Neuronal stem cell (in vitro differentiated cells): ENCODE results near the gene HMX1.

ENCODE experiments used
- DNase-seq: peaks from one replicate; pipeline ENCODE4 v3.0.0-alpha.2; 2013; ENCODE audit warnings: low spot score
- H2AFZ ChIP-seq: one replicate; pipeline ENCODE4 v1.6.1; 2013; ENCODE audit warnings: mild to moderate bottlenecking, low read length, inconsistent platforms
- H2AK5ac ChIP-seq: 2 replicates; pipeline ENCODE4 v1.6.1; 2013; ENCODE audit warnings: low read depth, mild to moderate bottlenecking, inconsistent platforms, low read length, moderate library complexity, mixed read lengths
- H2BK120ac ChIP-seq: 2 replicates; pipeline ENCODE4 v1.6.1; 2013; ENCODE audit warnings: low read depth, mild to moderate bottlenecking, inconsistent platforms, low read length, moderate library complexity, mixed read lengths
- H2BK12ac ChIP-seq: one replicate; pipeline ENCODE4 v1.6.1; 2013; ENCODE audit warnings: low read length, inconsistent platforms
- H2BK15ac ChIP-seq: 2 replicates; pipeline ENCODE4 v1.6.1; 2013; ENCODE audit warnings: mild to moderate bottlenecking, low read length, inconsistent platforms, mixed read lengths
- H2BK5ac ChIP-seq: one replicate; pipeline ENCODE4 v1.6.1; 2013; ENCODE audit warnings: inconsistent platforms, mild to moderate bottlenecking, low read length, moderate library complexity
- H3K14ac ChIP-seq: one replicate; pipeline ENCODE4 v1.6.1; 2013; ENCODE audit warnings: low read length, inconsistent platforms
- H3K18ac ChIP-seq: 2 replicates; pipeline ENCODE4 v1.6.1; 2013; ENCODE audit warnings: low read length, inconsistent platforms
- H3K23ac ChIP-seq: 2 replicates; pipeline ENCODE4 v1.6.1; 2013; ENCODE audit warnings: low read depth, mild to moderate bottlenecking, mixed read lengths, low read length, inconsistent platforms; ENCODE audit not compliant: poor library complexity
- H3K27ac ChIP-seq: replicated peaks from 3 replicates; pipeline ENCODE4 v1.5.1; 2013; ENCODE audit warnings: low read length, inconsistent platforms
- H3K27me3 ChIP-seq, 3 experiments: 2 replicates each; pipeline ENCODE4 v1.6.1; 2013; ENCODE audit warnings: low read length in 3 of 3, mild to moderate bottlenecking in 2 of 3, inconsistent platforms in 1 of 3, low read depth in 1 of 3, mixed read lengths in 1 of 3, moderate library complexity in 1 of 3; ENCODE audit not compliant: control insufficient read depth in 3 of 3, insufficient read depth in 3 of 3
- H3K36me3 ChIP-seq, 2 donors: replicated peaks in 1 of 2; 2 replicates each; pipeline ENCODE4 v1.6.1; 2013; ENCODE audit warnings: low read length in 2 of 2; ENCODE audit not compliant: control insufficient read depth in 2 of 2, insufficient read depth in 2 of 2
- H3K4ac ChIP-seq: 2 replicates; pipeline ENCODE4 v1.6.1; 2013; ENCODE audit warnings: inconsistent platforms, mild to moderate bottlenecking, low read length, moderate library complexity
- H3K4me1 ChIP-seq, 2 donors: 1 replicate in 1 of 2; 2 replicates in 1 of 2; pipeline ENCODE4 v1.6.1; 2013; ENCODE audit warnings: low read length in 2 of 2, low read depth in 1 of 2; ENCODE audit not compliant: control insufficient read depth in 2 of 2, insufficient read depth in 1 of 2
- H3K4me2 ChIP-seq: one replicate; pipeline ENCODE4 v1.6.1; 2013; ENCODE audit warnings: mild to moderate bottlenecking, low read length, inconsistent platforms; ENCODE audit not compliant: insufficient read depth, poor library complexity, severe bottlenecking
- H3K4me3 ChIP-seq, 2 donors: 2 replicates each; pipeline ENCODE4 v1.5.1; 2013; ENCODE audit warnings: low read length in 2 of 2, mild to moderate bottlenecking in 2 of 2, inconsistent platforms in 1 of 2, moderate library complexity in 1 of 2
- H3K79me1 ChIP-seq: one replicate; pipeline ENCODE4 v1.6.1; 2013; ENCODE audit warnings: low read depth, mild to moderate bottlenecking, inconsistent platforms, low read length, moderate library complexity
- H3K9ac ChIP-seq: one replicate; pipeline ENCODE4 v1.6.1; 2013; ENCODE audit warnings: mild to moderate bottlenecking, low read depth, low read length, inconsistent platforms; ENCODE audit not compliant: poor library complexity
- H3K9me3 ChIP-seq, 2 donors: replicated peaks in 1 of 2; 2 replicates each; pipeline versions ENCODE3 to v1.6.1; 2013; ENCODE audit warnings: low read length in 2 of 2, mild to moderate bottlenecking in 2 of 2, inconsistent platforms in 1 of 2, low read depth in 1 of 2, mixed read lengths in 1 of 2, moderate library complexity in 1 of 2; ENCODE audit not compliant: control insufficient read depth in 2 of 2, insufficient read depth in 1 of 2
- H4K8ac ChIP-seq: one replicate; pipeline ENCODE4 v1.6.1; 2013; ENCODE audit warnings: low read depth, mild to moderate bottlenecking, inconsistent platforms, low read length, moderate library complexity
- H4K91ac ChIP-seq: one replicate; pipeline ENCODE4 v1.6.1; 2013; ENCODE audit warnings: low read length, low read depth, mild to moderate bottlenecking, inconsistent platforms; ENCODE audit not compliant: poor library complexity
- WGBS, 2 donors: extraction: QIAGEN DNeasy Blood & Tissue Kit; methylation state at CpG; one replicate each; pipeline ENCODE4 v1.1.7; 2013; ENCODE audit warnings: missing lambda C conversion rate in 2 of 2, mixed read lengths in 1 of 2; ENCODE audit not compliant: insufficient read length in 2 of 2, insufficient replicate concordance in 1 of 2; ENCODE audit errors: extremely low coverage in 2 of 2; 5-methylcytosine and 5-hydroxymethylcytosine counted together

Gene HMX1

DNA sequence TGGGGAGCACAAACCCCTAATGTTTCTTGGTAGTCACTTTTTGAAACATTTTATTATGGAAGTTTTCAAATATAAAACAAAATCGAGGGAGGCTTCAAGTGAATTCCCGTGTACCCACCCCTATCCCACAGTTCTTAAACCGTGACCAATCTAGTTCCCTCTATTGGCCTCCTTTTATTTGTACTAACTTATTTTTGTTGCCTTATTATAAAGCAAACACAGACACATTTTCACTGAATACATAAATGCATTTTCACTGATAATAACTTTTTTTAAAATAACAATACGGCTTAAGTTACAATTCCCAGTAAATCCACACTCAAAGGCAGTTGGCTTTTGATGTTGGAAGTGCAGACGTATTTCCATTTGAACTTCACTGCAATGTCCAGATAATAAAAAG lies 9.3 kb downstream of the HMX1 start:
- no peak overlapping the region for H4K8ac ChIP-seq
- H2AK5ac ChIP-seq = no peak overlapping the region
- H3K23ac ChIP-seq = no peak overlapping the region
- no peak overlapping the region for H2BK5ac ChIP-seq
- DNase-seq = no peak
- no peak overlapping the region for H3K4ac ChIP-seq
- no peak overlapping the region for H2BK15ac ChIP-seq
- no peak overlapping the region for H3K9ac ChIP-seq
- H3K18ac ChIP-seq = no peak overlapping the region
- no peak overlapping the region for H2AFZ ChIP-seq
- H2BK12ac ChIP-seq = no peak overlapping the region
- no peak overlapping the region for H4K91ac ChIP-seq
- H3K79me1 ChIP-seq = no peaks in the 10 kb centered on the region
- H3K36me3 ChIP-seq = no peaks in the 10 kb centered on the region
- H2BK120ac ChIP-seq = no peak overlapping the region
- no peak overlapping the region for H3K27ac ChIP-seq
- no peak overlapping the region for H3K4me3 ChIP-seq
- no CpG with 5 or more reads among the region's 5 CpGs for WGBS, 2 donors
- peaks cover 0 to 1% of the 10 kb centered on the region in 2 donors for H3K4me1 ChIP-seq
- H3K27me3 ChIP-seq = peaks cover 92 to 99% (median 99%) of the 10 kb centered on the region in 3 experiments
- H3K9me3 ChIP-seq = no peaks in the 10 kb centered on the region
- H3K4me2 ChIP-seq = no peak overlapping the region
- no peak overlapping the region for H3K14ac ChIP-seq

DNA sequence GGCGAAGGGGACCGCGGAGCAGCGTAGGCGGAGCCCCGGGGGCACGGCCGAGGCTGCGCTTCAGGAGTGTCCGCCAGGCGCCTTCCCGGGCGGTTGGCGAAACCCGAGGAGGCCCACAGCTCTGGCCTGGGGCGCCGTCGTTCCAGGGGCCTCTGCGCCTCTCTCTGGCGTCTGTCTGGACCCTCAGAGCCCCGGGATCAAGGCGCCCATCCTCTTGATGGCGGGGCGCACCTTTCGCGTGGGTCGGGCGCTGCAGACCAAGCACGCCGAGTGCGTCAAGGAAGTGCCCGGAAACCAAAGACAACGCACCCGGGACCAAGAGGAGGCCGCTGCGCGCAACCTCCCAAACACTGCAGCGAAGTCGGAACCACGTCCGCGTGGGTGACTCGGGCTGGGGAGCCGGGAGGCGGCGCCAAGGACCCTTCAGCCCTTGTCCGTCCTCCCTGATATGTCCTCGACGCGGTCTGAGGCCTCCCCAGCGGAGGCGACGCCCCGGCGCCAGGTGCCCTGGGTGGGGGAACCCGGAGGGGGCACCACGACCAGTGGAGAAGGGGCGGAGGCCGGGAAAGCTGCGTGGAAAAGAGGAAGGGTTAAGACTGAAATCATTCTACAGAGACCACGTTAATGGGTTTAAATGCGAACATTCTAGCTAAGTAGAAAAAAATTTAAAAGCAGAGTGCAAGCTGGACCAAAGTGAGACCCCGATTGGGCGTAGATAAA lies 9.9 kb downstream of the HMX1 start:
- H2BK120ac ChIP-seq = no peak overlapping the region
- peak overlapping the region; percentile 71 for H2BK15ac ChIP-seq
- H2BK12ac ChIP-seq = no peak overlapping the region
- H3K9me3 ChIP-seq = no peaks in the 10 kb centered on the region
- peak overlapping the region; percentile 53 for H2BK5ac ChIP-seq
- no peak overlapping the region for H4K8ac ChIP-seq
- H3K4ac ChIP-seq = no peak overlapping the region
- H3K18ac ChIP-seq = peak overlapping the region; percentile 89
- H3K4me1 ChIP-seq = peaks cover 0 to 1% of the 10 kb centered on the region in 2 donors
- peak overlapping the region; percentile 57 for H3K4me2 ChIP-seq
- H3K9ac ChIP-seq = peak overlapping the region; percentile 44
- peak overlapping the region; percentile 79 for H2AK5ac ChIP-seq
- peak overlapping the region; percentile 71 for H3K14ac ChIP-seq
- no peak overlapping the region for H4K91ac ChIP-seq
- no peak overlapping the region for H3K27ac ChIP-seq
- peak overlapping the region in 1 of 2 donors; percentile 33 for H3K4me3 ChIP-seq
- no peak overlapping the region for H2AFZ ChIP-seq
- H3K79me1 ChIP-seq = no peaks in the 10 kb centered on the region
- no peak overlapping the region for H3K23ac ChIP-seq
- no peak for DNase-seq
- H3K36me3 ChIP-seq = no peaks in the 10 kb centered on the region
- WGBS, 2 donors = no CpG with 5 or more reads among the region's 64 CpGs
- peaks cover 92 to 99% (median 99%) of the 10 kb centered on the region in 3 experiments for H3K27me3 ChIP-seq

DNA sequence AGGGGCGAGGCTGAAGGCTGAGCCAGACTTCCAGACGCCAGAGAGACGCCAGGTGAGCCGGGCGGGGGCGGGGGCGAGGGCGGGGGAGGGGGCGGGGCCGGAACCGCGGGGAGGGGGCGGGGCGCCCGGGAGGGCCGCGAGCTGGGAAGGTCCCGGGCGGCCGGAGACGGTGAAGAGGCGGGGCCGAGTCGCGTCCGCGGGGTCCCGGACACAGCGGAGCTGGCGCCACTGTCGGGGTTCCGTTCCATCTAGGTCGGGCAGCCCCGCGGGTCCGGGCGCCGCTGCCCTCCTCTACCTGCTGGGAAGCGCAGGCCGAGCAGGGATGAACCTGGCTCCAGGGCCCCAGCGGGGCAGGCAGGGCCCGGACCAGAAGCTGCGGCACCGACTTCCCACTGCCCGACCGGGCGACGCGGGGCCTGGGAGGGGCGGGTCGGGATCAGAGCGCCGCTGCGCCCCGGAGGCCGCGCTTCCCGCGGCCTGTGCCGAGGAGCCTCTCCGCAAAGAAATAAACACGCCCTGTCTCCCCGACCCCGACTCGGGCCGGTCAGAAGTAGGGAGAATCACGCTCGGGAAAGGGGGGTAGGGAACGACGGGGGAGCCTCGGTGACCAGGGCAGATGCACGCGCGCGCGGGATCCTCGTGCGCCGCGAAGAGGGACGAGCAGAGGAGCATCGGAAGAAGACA lies 10.6 kb downstream of the HMX1 start:
- H3K4me3 ChIP-seq = no peak overlapping the region

More for the DNA sequence above, 10.6 kb downstream of the HMX1 start:
- H3K79me1 ChIP-seq = no peaks in the 10 kb centered on the region
- H3K18ac ChIP-seq = peak overlapping the region; percentile 80
- WGBS, 2 donors = no CpG with 5 or more reads among the region's 82 CpGs
- H3K4ac ChIP-seq = no peak overlapping the region
- H3K23ac ChIP-seq = no peak overlapping the region
- H3K27me3 ChIP-seq = peaks cover 91 to 99% (median 99%) of the 10 kb centered on the region in 3 experiments
- H2AK5ac ChIP-seq = peak overlapping the region; percentile 79
- H2BK12ac ChIP-seq = no peak overlapping the region
- no peak overlapping the region for H4K8ac ChIP-seq
- no peak for DNase-seq
- H2BK15ac ChIP-seq = peak overlapping the region; percentile 71
- H2BK120ac ChIP-seq = no peak overlapping the region
- H3K4me1 ChIP-seq = peaks cover 0 to 1% of the 10 kb centered on the region in 2 donors
- no peak overlapping the region for H4K91ac ChIP-seq
- no peak overlapping the region for H2AFZ ChIP-seq
- H2BK5ac ChIP-seq = no peak overlapping the region
- H3K36me3 ChIP-seq = no peaks in the 10 kb centered on the region
- no peaks in the 10 kb centered on the region for H3K9me3 ChIP-seq
- H3K9ac ChIP-seq = no peak overlapping the region
- H3K14ac ChIP-seq = no peak overlapping the region
- H3K27ac ChIP-seq = no peak overlapping the region
- H3K4me2 ChIP-seq = peak overlapping the region; percentile 57
